Measurements from ENCODE around the gene XPNPEP1. TPM values are rescaled to one million over a fixed set of nuclear protein-coding genes. Genes with fewer than 3 reads are reported as not detected.

XPNPEP1 gene
- total RNA-seq, 4 donors from 2014 or later, result 77.5 to 109 (median 100) TPM

GRCh38 chr10:109895848-109896247 is 27.5 kb downstream of the XPNPEP1 start:
- intact Hi-C loops (cut with DNase I; ENCODE audit: low total_unique reads), result no loop called here
- H3K4me3 ChIP-seq (ENCODE audit: low read depth, poor library complexity, severe bottlenecking), result no peak overlapping the region
- TF ChIP-seq POLR2A (IDR thresholded peaks at IDR 0.05) (no peak), CTCF (IDR thresholded peaks at IDR 0.05) (no peak)
- DNase-seq (ENCODE audit: low spot score in 2 of 2), result no peak

GRCh38 chr10:109895095-109895818 is 28.1 kb downstream of the XPNPEP1 start:
- 45 to 55% methylated on average over 7 of the region's 7 CpGs for WGBS, 2 donors
- no peak for DNase-seq (ENCODE audit: low spot score in 2 of 2)
- no peak overlapping the region for H3K4me3 ChIP-seq (ENCODE audit: low read depth, poor library complexity, severe bottlenecking)

GRCh38 chr10:109894516-109894915 is 28.8 kb downstream of the XPNPEP1 start:
- TF ChIP-seq CTCF (IDR thresholded peaks at IDR 0.05) (no peak), POLR2A (IDR thresholded peaks at IDR 0.05) (no peak)
- H3K4me3 ChIP-seq (ENCODE audit: low read depth, poor library complexity, severe bottlenecking), result no peak overlapping the region
- intact Hi-C loops (cut with DNase I; ENCODE audit: low total_unique reads), result no loop called here
- peak; percentile 88 to 93 for DNase-seq (ENCODE audit: low spot score in 2 of 2)
- 12 to 18% methylated on average over 5 of the region's 5 CpGs for WGBS, 2 donors

More at GRCh38 chr10:109895095-109895818, 28.1 kb downstream of the XPNPEP1 start:
- TF ChIP-seq CTCF (IDR thresholded peaks at IDR 0.05) (no peak), POLR2A (IDR thresholded peaks at IDR 0.05) (no peak)
- intact Hi-C loops (cut with DNase I; ENCODE audit: low total_unique reads), result no loop called here

- no peak for DNase-seq (ENCODE audit: low spot score in 2 of 2)
- no peak for TF ChIP-seq CTCF (IDR thresholded peaks at IDR 0.05)
- no peak for TF ChIP-seq POLR2A (IDR thresholded peaks at IDR 0.05)
- 91 to 92% methylated on average over 4 of the region's 4 CpGs for whole genome bisulfite sequencing, 2 donors
- H3K4me3 ChIP-seq (ENCODE audit: low read depth, poor library complexity, severe bottlenecking), result no peak overlapping the region
- intact Hi-C loops (cut with DNase I; ENCODE audit: low total_unique reads), result no loop called here
Measured at GRCh38 chr10:109893386-109893785, 29.9 kb downstream of the XPNPEP1 start.

- H3K4me3 ChIP-seq (ENCODE audit: low read depth, poor library complexity, severe bottlenecking), result no peak overlapping the region
- TF ChIP-seq CTCF (IDR thresholded peaks at IDR 0.05), result no peak
- no peak for TF ChIP-seq POLR2A (IDR thresholded peaks at IDR 0.05)
- WGBS, 2 donors, result 36 to 54% methylated on average over 9 of the region's 9 CpGs
- intact Hi-C loops (cut with DNase I; ENCODE audit: low total_unique reads), result no loop called here
- peak; percentile 86 to 93 for DNase-seq (ENCODE audit: low spot score in 2 of 2)
Measured at GRCh38 chr10:109892931-109893330, 30.4 kb downstream of the XPNPEP1 start.

- H3K4me3 ChIP-seq (ENCODE audit: low read depth, poor library complexity, severe bottlenecking), result no peak overlapping the region
- TF ChIP-seq CTCF (IDR thresholded peaks at IDR 0.05), result no peak
- no peak for TF ChIP-seq POLR2A (IDR thresholded peaks at IDR 0.05)
- DNase-seq (ENCODE audit: low spot score in 2 of 2), result no peak
- 45 to 53% methylated on average over 4 of the region's 4 CpGs for WGBS, 2 donors
- intact Hi-C loops (cut with DNase I; ENCODE audit: low total_unique reads), result no loop called here
Measured at GRCh38 chr10:109892117-109892516, 31.2 kb downstream of the XPNPEP1 start.

All from lower leg skin (tissue), 4 donors.